HepG2 (cell line): Measurements from ENCODE around the gene NRG4.

Experiments
- CTCF ChIP-seq: sonication (generic); formaldehyde crosslinking; IDR thresholded peaks from 2 replicates; pipeline ENCODE4 v1.5.0; 2020; ENCODE audit warnings: mild to moderate bottlenecking, missing genetic modification reagents, moderate library complexity
- ERF ChIP-seq: IDR thresholded peaks from 2 replicates; pipeline ENCODE4 v1.6.1; 2018; ENCODE audit warnings: missing biosample characterization, missing genetic modification reagents
- ZNF790 ChIP-seq: sonication (generic); formaldehyde crosslinking; IDR thresholded peaks from 2 replicates; pipeline ENCODE4 v1.8.0; 2022; ENCODE audit warnings: missing genetic modification reagents, mild to moderate bottlenecking, borderline replicate concordance

GRCh38 chr15:75942464-75942863 lies 69.8 kb downstream of the NRG4 start:
- no peak for TF ChIP-seq ZNF790 (CRISPR knock-in tag)
- no peak for TF ChIP-seq ERF
- TF ChIP-seq CTCF (CRISPR knock-in tag): no peak
